Pancreas (tissue), 10 donors: ENCODE data around the gene COPZ1. TPM values are rescaled to one million over a fixed set of nuclear protein-coding genes. Genes with fewer than 3 reads are reported as not detected.

ENCODE experiments used
- ATAC-seq, 4 donors: fragments of 200-7000 bp; cut with Tn5 transposase; one replicate each; pipeline versions ENCODE4 v1.8.0 to v1.9.1; 2020; ENCODE audit warnings: mild to moderate bottlenecking in 4 of 4, moderate library complexity in 4 of 4
- DNase-seq, 6 donors: peaks; one replicate each; pipeline ENCODE4 v3.0.0-alpha.2; 2020
- FAIRE-seq: peaks from 2 replicates; lab custom pipeline; 2012; peaks lifted over from hg19 to GRCh38; lab: Jason Lieb, UNC
- H3K27ac ChIP-seq, 4 donors: fragments of 200-600 bp; sonication (generic); 1 replicate in 3 of 4; 2 replicates in 1 of 4; pipeline versions ENCODE4 v1.5.0 to v1.8.0; 2020
- H3K27me3 ChIP-seq, 4 donors: fragments of 200-600 bp; one replicate each; pipeline ENCODE4 v1.8.0; 2021
- H3K36me3 ChIP-seq, 3 donors: fragments of 200-600 bp; sonication (generic) in 1 of 3; one replicate each; pipeline versions ENCODE4 v1.5.0 to v1.8.0; 2020 to 2021
- H3K4me1 ChIP-seq, 3 donors: fragments of 200-600 bp; one replicate each; pipeline ENCODE4 v1.8.0; 2021
- H3K4me3 ChIP-seq, 4 donors: fragments of 200-600 bp; sonication (generic) in 2 of 4; one replicate each; pipeline versions ENCODE4 v1.5.0 to v1.8.0; 2020 to 2021
- H3K9me3 ChIP-seq, 4 donors: fragments of 200-600 bp; one replicate each; pipeline ENCODE4 v1.8.0; 2021
- WGBS, 2 donors: extraction: QIAGEN DNeasy Blood & Tissue Kit; methylation state at CpG; one replicate each; pipeline ENCODE4 v1.1.7; 2013; 5-methylcytosine and 5-hydroxymethylcytosine counted together
- intact Hi-C, 3 donors: fragments of 100-400 bp; cut with DNase I; formaldehyde crosslinking; loops; one replicate each; pipeline versions ENCODE4 v1.11.1 to v1.14.2; 2022
- polyA plus RNA-seq, 2 donors: library from polyadenylated mRNA; stranded (reverse); fragments of 200-250 nt; gene quantifications; one replicate each; pipeline ENCODE4 v1.2.3, GENCODE V29; 2013
- total RNA-seq, 6 donors: library from RNA; stranded (reverse); fragmentation: NEBNext Ultra II Directional in 4 of 6; extraction: Animal tissue kit (Norgen Biotek cat#: 25700) in 4 of 6; gene quantifications; one replicate each; pipeline versions ENCODE4 v1.2.1 to v1.2.4, GENCODE V29; 2021 to 2023
- TF ChIP-seq, protein P1 (sequence below), 4 donors: fragments of 200-600 bp; sonication (generic) in 3 of 4; IDR thresholded peaks; one replicate each; pipeline versions ENCODE4 v1.5.0 to v1.8.0; 2021; ENCODE audit warnings: antibody characterized with exemption in 4 of 4
- donor health status: healthy with polysubstance abuse.
- donor health status: DM: no; HTN: no; CAD: no; lungs with moderate emphysema.
- donor health status: DM: no; HTN: no; CAD: no.
- donor health status: control.
- donor health status: control.
- donor health status: Bipolar disorder and iron deficiency.
- donor health status: DM: yes; HTN: yes; CAD: no.
- donor health status: DM: no; HTN: no; CAD: no.
- donor health status: DM: no; HTN: no; CAD: no.
- donor health status: DM: yes; HTN: yes; CAD: no.

Gene COPZ1
- total and polyA plus RNA-seq, 8 donors = 44.6 to 115 (median 106) TPM

DNA sequence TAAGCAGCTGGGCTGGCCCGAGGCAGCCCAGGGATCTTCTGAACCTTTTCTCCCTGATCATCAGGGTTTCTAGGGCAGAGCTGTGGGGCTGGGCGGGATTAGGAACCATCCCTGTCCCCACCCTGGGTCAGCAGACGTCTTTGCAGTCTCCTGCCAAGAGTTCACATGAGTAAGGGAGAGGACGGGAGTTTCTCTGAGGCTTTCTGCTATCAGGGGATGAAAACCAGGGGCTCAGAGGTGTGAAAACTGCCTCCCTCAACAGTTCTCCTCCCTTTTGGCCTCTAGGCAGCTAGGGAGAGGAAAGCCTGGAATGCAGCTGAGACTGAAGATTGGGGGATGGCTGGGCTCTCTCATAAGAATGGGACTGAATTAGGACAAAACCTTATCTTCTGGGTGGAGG is 51.7 kb downstream of the COPZ1 start:
- Histone ChIP-seq H3K4me1 (peaks cover 0 to 3% (median 0%) of the 10 kb centered on the region in 3 donors), H3K36me3 (no peaks in the 10 kb centered on the region), H3K4me3 (no peak overlapping the region), H3K27ac (no peak overlapping the region), H3K27me3 (no peaks in the 10 kb centered on the region), H3K9me3 (no peaks in the 10 kb centered on the region)
- ATAC-seq (no peak), FAIRE-seq (no peak), DNase-seq (no peak)
- intact Hi-C loops = no loop called here
- 78 to 79% methylated on average over 4 of the region's 4 CpGs for WGBS, 2 donors
- TF ChIP-seq, protein P1, sequence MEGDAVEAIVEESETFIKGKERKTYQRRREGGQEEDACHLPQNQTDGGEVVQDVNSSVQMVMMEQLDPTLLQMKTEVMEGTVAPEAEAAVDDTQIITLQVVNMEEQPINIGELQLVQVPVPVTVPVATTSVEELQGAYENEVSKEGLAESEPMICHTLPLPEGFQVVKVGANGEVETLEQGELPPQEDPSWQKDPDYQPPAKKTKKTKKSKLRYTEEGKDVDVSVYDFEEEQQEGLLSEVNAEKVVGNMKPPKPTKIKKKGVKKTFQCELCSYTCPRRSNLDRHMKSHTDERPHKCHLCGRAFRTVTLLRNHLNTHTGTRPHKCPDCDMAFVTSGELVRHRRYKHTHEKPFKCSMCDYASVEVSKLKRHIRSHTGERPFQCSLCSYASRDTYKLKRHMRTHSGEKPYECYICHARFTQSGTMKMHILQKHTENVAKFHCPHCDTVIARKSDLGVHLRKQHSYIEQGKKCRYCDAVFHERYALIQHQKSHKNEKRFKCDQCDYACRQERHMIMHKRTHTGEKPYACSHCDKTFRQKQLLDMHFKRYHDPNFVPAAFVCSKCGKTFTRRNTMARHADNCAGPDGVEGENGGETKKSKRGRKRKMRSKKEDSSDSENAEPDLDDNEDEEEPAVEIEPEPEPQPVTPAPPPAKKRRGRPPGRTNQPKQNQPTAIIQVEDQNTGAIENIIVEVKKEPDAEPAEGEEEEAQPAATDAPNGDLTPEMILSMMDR (IDR thresholded peaks at IDR 0.05) = no peak

- H3K36me3 ChIP-seq = no peaks in the 10 kb centered on the region
- no peak overlapping the region for H3K27ac ChIP-seq
- no peak for ATAC-seq
- no peaks in the 10 kb centered on the region for H3K27me3 ChIP-seq
- H3K4me1 ChIP-seq = no peaks in the 10 kb centered on the region
- H3K9me3 ChIP-seq = no peaks in the 10 kb centered on the region
- TF ChIP-seq, protein P1 (IDR thresholded peaks at IDR 0.05) = no peak
- no peak overlapping the region for H3K4me3 ChIP-seq
- no peak for FAIRE-seq
- 81 to 86% methylated on average over 2 of the region's 2 CpGs for WGBS, 2 donors
- intact Hi-C loops = no loop called here
- DNase-seq = no peak
Observed at GRCh38 chr12:54377007-54377406, 52.1 kb downstream of the COPZ1 start.

GRCh38 chr12:54377797-54378515 is 53.0 kb downstream of the COPZ1 start:
- ATAC-seq (no peak), FAIRE-seq (no peak), DNase-seq (no peak)
- Histone ChIP-seq H3K27me3 (no peaks in the 10 kb centered on the region), H3K4me3 (no peak overlapping the region), H3K27ac (no peak overlapping the region), H3K36me3 (no peaks in the 10 kb centered on the region), H3K9me3 (no peaks in the 10 kb centered on the region), H3K4me1 (no peaks in the 10 kb centered on the region)
- intact Hi-C loops = no loop called here
- 70 to 84% methylated on average over 6 of the region's 6 CpGs for WGBS, 2 donors
- TF ChIP-seq, protein P1 (IDR thresholded peaks at IDR 0.05) = no peak

DNA sequence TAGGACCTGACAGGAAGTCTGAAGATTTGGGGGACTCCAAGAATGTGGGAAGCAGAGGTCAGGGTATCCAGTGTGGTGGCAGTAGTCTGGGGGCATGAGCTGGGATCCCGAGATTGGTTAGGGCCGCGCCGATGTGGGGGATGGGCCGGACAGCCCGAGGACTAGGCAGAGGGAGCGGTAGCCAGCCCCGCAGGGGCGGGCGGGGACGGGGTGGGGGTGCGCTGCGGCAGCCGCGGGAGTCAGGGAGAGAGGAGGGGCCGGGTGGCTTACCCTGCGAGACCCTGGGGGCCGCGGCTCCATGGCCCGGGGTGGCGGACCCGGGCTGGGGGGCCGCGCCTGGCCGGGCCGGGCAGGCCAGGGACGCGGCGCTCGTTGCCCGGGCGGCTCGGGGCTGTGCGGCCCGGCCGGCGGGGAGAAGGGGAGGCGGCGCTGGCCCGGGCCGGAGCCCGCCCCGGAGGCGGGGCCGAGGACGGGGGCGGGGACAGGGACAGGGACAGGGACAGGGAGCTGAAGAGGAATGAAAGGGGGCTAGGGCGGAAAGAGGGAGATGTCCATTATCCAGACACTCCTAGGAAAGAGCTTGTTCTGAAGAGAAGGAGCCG is 54.0 kb downstream of the COPZ1 start:
- DNase-seq (peak; percentile 48 to 87 (median 70)), ATAC-seq (peak; percentile 91 to 93 (median 92)), FAIRE-seq (no peak)
- Histone ChIP-seq H3K27ac (peak overlapping the region in 1 of 4 donors; percentile 46), H3K36me3 (no peaks in the 10 kb centered on the region), H3K9me3 (no peaks in the 10 kb centered on the region), H3K4me3 (peak overlapping the region in 3 of 4 donors; percentile 23 to 51 (median 39)), H3K27me3 (no peaks in the 10 kb centered on the region), H3K4me1 (no peaks in the 10 kb centered on the region)
- TF ChIP-seq, protein P1 (IDR thresholded peaks at IDR 0.05) = no peak
- WGBS, 2 donors = 4 to 10% methylated on average over 10 to 48 of the region's 49 CpGs
- intact Hi-C loops = no loop called here
